ENCODE results near the gene ITK. TPM values are rescaled to one million over a fixed set of nuclear protein-coding genes. Genes with fewer than 3 reads are reported as not detected.

ITK gene
- total and polyA plus RNA-seq, 2 donors from 2014 or later = 0.11 to 14.0 TPM

- Histone ChIP-seq H3K36me3 (ENCODE audit: control insufficient read depth in 2 of 3, insufficient read depth in 3 of 3, low read length in 3 of 3) (peaks cover 0 to 57% (median 23%) of the 10 kb centered on the region in 3 donors), H3K4me1 (ENCODE audit: control insufficient read depth in 2 of 3, insufficient read depth in 2 of 3, low read depth in 1 of 3, low read length in 3 of 3) (peaks cover 0 to 22% (median 10%) of the 10 kb centered on the region in 3 donors)
Observed at GRCh38 chr5:157300564-157300963, 119.9 kb downstream of the ITK start.

GRCh38 chr5:157301066-157301465 is 120.4 kb downstream of the ITK start:
- Histone ChIP-seq H3K27ac (ENCODE audit: low read depth in 2 of 2, low read length in 2 of 2) (peak overlapping the region; percentile 68 to 73), H3K27me3 (ENCODE audit: control insufficient read depth, insufficient read depth, low read length) (no peaks in the 10 kb centered on the region), H3K9me3 (ENCODE audit: control insufficient read depth in 2 of 3, insufficient read depth in 1 of 3, low read length in 3 of 3) (no peaks in the 10 kb centered on the region), H3K36me3 (ENCODE audit: control insufficient read depth in 2 of 3, insufficient read depth in 3 of 3, low read length in 3 of 3) (peaks cover 0 to 57% (median 23%) of the 10 kb centered on the region in 3 donors), H3K4me3 (ENCODE audit: low read length in 3 of 3) (no peak overlapping the region), H3K4me1 (ENCODE audit: control insufficient read depth in 2 of 3, insufficient read depth in 2 of 3, low read depth in 1 of 3, low read length in 3 of 3) (peaks cover 0 to 17% (median 12%) of the 10 kb centered on the region in 3 donors), H3K9ac (ENCODE audit: low read length in 3 of 3) (peak overlapping the region in 1 of 3 donors; percentile 38)
- no peak for TF ChIP-seq CTCF (IDR thresholded peaks at IDR 0.05; ENCODE audit: borderline replicate concordance, extremely low read depth, insufficient read depth)
- DNase-seq (no peak), FAIRE-seq (no peak)
- intact Hi-C loops (cut with DNase I) = no loop called here

More at GRCh38 chr5:157300564-157300963, 119.9 kb downstream of the ITK start:
- no peak overlapping the region for H3K9ac ChIP-seq (ENCODE audit: low read length in 3 of 3)
- no peaks in the 10 kb centered on the region for H3K9me3 ChIP-seq (ENCODE audit: control insufficient read depth in 2 of 3, insufficient read depth in 1 of 3, low read length in 3 of 3)
- DNase-seq = no peak
- FAIRE-seq = no peak
- no peak for TF ChIP-seq CTCF (IDR thresholded peaks at IDR 0.05; ENCODE audit: borderline replicate concordance, extremely low read depth, insufficient read depth)
- intact Hi-C loops (cut with DNase I) = no loop called here
- H3K27me3 ChIP-seq (ENCODE audit: control insufficient read depth, insufficient read depth, low read length) = no peaks in the 10 kb centered on the region
- no peak overlapping the region for H3K4me3 ChIP-seq (ENCODE audit: low read length in 3 of 3)
- H3K27ac ChIP-seq (ENCODE audit: low read depth in 2 of 2, low read length in 2 of 2) = no peak overlapping the region

GRCh38 chr5:157303023-157303422 is 122.4 kb downstream of the ITK start:
- intact Hi-C loops (cut with DNase I) = no loop called here
- DNase-seq = no peak
- Histone ChIP-seq H3K4me3 (ENCODE audit: low read length in 3 of 3) (no peak overlapping the region), H3K27ac (ENCODE audit: low read depth in 2 of 2, low read length in 2 of 2) (no peak overlapping the region), H3K4me1 (ENCODE audit: control insufficient read depth in 2 of 3, insufficient read depth in 2 of 3, low read depth in 1 of 3, low read length in 3 of 3) (peaks cover 0 to 12% (median 11%) of the 10 kb centered on the region in 3 donors), H3K36me3 (ENCODE audit: control insufficient read depth in 2 of 3, insufficient read depth in 3 of 3, low read length in 3 of 3) (peaks cover 0 to 48% (median 18%) of the 10 kb centered on the region in 3 donors), H3K9ac (ENCODE audit: low read length in 3 of 3) (no peak overlapping the region), H3K9me3 (ENCODE audit: control insufficient read depth in 2 of 3, insufficient read depth in 1 of 3, low read length in 3 of 3) (no peaks in the 10 kb centered on the region), H3K27me3 (ENCODE audit: control insufficient read depth, insufficient read depth, low read length) (no peaks in the 10 kb centered on the region)
- no peak for FAIRE-seq
- no peak for TF ChIP-seq CTCF (IDR thresholded peaks at IDR 0.05; ENCODE audit: borderline replicate concordance, extremely low read depth, insufficient read depth)
